Esophagus muscularis mucosa (tissue), 4 donors: ENCODE measurements around the gene TMEM88. TPM values are rescaled to one million over a fixed set of nuclear protein-coding genes. Genes with fewer than 3 reads are reported as not detected.
"Not testable (repeated sequence)": the region's sequence is repeated elsewhere in the genome, so short reads cannot be mapped to it uniquely, and the experiment has no call there.

Source experiments
- DNase-seq: peaks from one replicate; pipeline ENCODE4 v3.0.0-alpha.2; 2017; ENCODE audit errors: extremely low spot score
- H3K27ac ChIP-seq, 4 donors: fragments of 200-600 bp; sonication (generic); replicated peaks in 1 of 4; 1 replicate in 3 of 4; 2 replicates in 1 of 4; pipeline ENCODE4 v1.5.1; 2016 to 2019; ENCODE audit warnings: mild to moderate bottlenecking in 1 of 4
- H3K27me3 ChIP-seq, 4 donors: fragments of 200-600 bp; sonication (generic); one replicate each; pipeline versions ENCODE4 v1.5.1 to v1.6.0; 2016 to 2019
- H3K36me3 ChIP-seq, 4 donors: fragments of 200-600 bp; sonication (generic); one replicate each; pipeline ENCODE4 v1.5.1; 2016 to 2019
- H3K4me1 ChIP-seq, 4 donors: fragments of 200-600 bp; sonication (generic); one replicate each; pipeline ENCODE4 v1.5.1; 2016 to 2019
- H3K4me3 ChIP-seq, 4 donors: fragments of 200-600 bp; sonication (generic); 1 replicate in 2 of 4; 2 replicates in 2 of 4; pipeline ENCODE4 v1.5.1; 2016 to 2019; ENCODE audit warnings: mild to moderate bottlenecking in 4 of 4, moderate library complexity in 1 of 4
- H3K9me3 ChIP-seq, 4 donors: fragments of 200-600 bp; sonication (generic); 1 replicate in 3 of 4; 2 replicates in 1 of 4; pipeline ENCODE4 v1.5.1; 2016 to 2019
- EP300 ChIP-seq: sonication (generic); formaldehyde crosslinking; IDR thresholded peaks from one replicate; pipeline ENCODE4 v1.6.1; 2017; ENCODE audit warnings: antibody characterized with exemption
- POLR2A ChIP-seq: fragments of 450-650 bp; IDR thresholded peaks from one replicate; pipeline ENCODE4 v1.6.1; 2017; ENCODE audit warnings: antibody characterized with exemption, moderate library complexity, mild to moderate bottlenecking, low read depth
- POLR2AphosphoS5 ChIP-seq, 2 donors: sonication (generic); formaldehyde crosslinking; IDR thresholded peaks; one replicate each; pipeline ENCODE4 v1.6.1; 2017; ENCODE audit warnings: antibody characterized with exemption in 2 of 2
- WGBS: methylation state at CpG from one replicate; pipeline ENCODE4 v1.1.5; 2018; 5-methylcytosine and 5-hydroxymethylcytosine counted together
- intact Hi-C: fragments of 100-400 bp; cut with DNase I; formaldehyde crosslinking; loops from one replicate; pipeline ENCODE4 v1.15.1; 2023
- total RNA-seq, 4 donors: library from RNA; depleted of rRNA; stranded (reverse); fragments of >200 nt; gene quantifications; one replicate each; pipeline versions ENCODE4 v1.1.0 to v1.2.1, GENCODE V29; 2016
- TF ChIP-seq, protein P1 (sequence below), 3 experiments: fragments of 200-600 bp in 2 of 3; fragments of 450-650 bp in 1 of 3; sonication (generic) in 2 of 3; IDR thresholded peaks; one replicate each; pipeline ENCODE4 v1.5.1; 2017 to 2019; ENCODE audit warnings: antibody characterized with exemption in 3 of 3, mild to moderate bottlenecking in 2 of 3, moderate library complexity in 1 of 3

Gene TMEM88
- total RNA-seq, 4 donors from 2014 or later = 13.3 to 45.9 (median 42.5) TPM

DNA sequence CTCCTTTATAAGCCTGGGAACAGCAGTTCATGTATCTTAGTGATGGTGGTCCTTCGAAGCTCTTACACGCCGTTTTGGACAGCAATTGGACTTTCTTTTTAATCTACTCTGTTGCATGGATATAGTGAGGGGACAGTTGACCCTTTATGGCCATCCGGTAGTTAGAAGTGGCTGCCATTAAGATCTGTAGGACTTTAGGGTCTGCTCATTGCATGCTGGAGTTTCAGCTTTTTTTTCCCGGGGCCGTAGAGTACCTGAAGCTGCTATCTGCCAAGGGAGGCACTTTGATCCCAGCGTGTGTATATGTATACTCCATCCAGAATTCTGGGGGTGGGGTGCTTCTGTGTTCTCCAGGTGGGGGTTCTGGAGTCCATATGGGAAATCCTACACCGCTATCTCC lies 4.2 kb downstream of the TMEM88 start:
- TF ChIP-seq POLR2AphosphoS5 (IDR thresholded peaks at IDR 0.05) = no peak
- TF ChIP-seq, protein P1, sequence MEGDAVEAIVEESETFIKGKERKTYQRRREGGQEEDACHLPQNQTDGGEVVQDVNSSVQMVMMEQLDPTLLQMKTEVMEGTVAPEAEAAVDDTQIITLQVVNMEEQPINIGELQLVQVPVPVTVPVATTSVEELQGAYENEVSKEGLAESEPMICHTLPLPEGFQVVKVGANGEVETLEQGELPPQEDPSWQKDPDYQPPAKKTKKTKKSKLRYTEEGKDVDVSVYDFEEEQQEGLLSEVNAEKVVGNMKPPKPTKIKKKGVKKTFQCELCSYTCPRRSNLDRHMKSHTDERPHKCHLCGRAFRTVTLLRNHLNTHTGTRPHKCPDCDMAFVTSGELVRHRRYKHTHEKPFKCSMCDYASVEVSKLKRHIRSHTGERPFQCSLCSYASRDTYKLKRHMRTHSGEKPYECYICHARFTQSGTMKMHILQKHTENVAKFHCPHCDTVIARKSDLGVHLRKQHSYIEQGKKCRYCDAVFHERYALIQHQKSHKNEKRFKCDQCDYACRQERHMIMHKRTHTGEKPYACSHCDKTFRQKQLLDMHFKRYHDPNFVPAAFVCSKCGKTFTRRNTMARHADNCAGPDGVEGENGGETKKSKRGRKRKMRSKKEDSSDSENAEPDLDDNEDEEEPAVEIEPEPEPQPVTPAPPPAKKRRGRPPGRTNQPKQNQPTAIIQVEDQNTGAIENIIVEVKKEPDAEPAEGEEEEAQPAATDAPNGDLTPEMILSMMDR (IDR thresholded peaks at IDR 0.05) = no peak
- no peak for TF ChIP-seq POLR2A
- TF ChIP-seq EP300 = no peak
- peaks cover 28 to 53% (median 44%) of the 10 kb centered on the region in 4 donors for H3K4me1 ChIP-seq
- H3K36me3 ChIP-seq = peaks cover 2 to 15% (median 11%) of the 10 kb centered on the region in 4 donors
- DNase-seq = no peak
- H3K4me3 ChIP-seq = peak overlapping the region in 1 of 4 donors; percentile 69
- H3K9me3 ChIP-seq = no peaks in the 10 kb centered on the region
- whole genome bisulfite sequencing = 94% methylated on average over 8 of the region's 8 CpGs
- intact Hi-C loops = no loop called here
- no peaks in the 10 kb centered on the region for H3K27me3 ChIP-seq
- H3K27ac ChIP-seq = peak overlapping the region in 3 of 4 donors; percentile 91 to 95 (median 92)

DNA sequence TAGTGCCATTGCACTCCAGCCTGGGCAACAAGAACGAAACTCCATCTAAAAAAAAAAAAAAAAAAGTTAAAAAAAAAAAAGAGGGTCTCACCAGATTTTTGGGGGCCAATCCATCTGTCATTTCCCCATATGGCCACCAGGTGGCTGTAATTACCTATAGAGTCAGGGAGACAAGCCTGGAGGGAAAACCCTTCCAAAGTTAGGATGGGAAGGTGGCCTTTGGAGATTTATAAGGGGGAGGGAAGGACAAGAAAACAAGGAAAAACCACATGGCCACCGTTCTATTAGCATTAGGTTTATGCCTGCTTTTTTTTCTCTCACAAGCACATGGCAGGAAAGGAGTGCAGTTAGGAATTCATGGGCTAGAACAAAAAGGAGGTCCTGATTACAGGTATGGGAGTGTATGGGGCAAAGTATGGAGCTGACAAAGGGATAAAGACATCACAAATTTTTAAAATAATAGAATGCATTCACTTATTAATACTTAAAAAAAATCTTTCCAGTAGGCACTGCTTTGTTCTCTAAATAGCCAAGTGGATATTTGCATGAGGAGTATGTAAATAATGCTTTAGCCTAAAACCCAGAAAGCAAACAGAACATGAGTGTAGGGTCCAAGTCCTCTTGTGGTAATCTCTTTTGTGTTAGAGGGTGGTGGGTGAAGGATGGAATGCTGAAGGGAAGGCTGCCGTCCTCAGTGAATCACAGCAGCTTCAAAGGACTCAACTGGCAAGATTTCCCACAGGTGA lies 8.0 kb downstream of the TMEM88 start:
- Histone ChIP-seq H3K4me3 (no peak overlapping the region), H3K9me3 (no peaks in the 10 kb centered on the region), H3K27me3 (no peaks in the 10 kb centered on the region), H3K4me1 (peaks cover 13 to 27% (median 19%) of the 10 kb centered on the region in 4 donors), H3K36me3 (peaks cover 0 to 19% (median 12%) of the 10 kb centered on the region in 4 donors), H3K27ac (no peak overlapping the region)
- TF ChIP-seq POLR2AphosphoS5 (IDR thresholded peaks at IDR 0.05) = no peak
- no peak for TF ChIP-seq EP300
- TF ChIP-seq, protein P1 (IDR thresholded peaks at IDR 0.05) = peak; percentile 82 to 89 (median 89)
- intact Hi-C loops = loop anchor here (5.0 kb wide), 3 partner anchors 34 to 194 kb away; no protein-coding TSS in a partner anchor
- 30% methylated on average over 3 of the region's 3 CpGs for WGBS
- DNase-seq = no peak

- H3K4me1 ChIP-seq = peaks cover 0 to 14% (median 5%) of the 10 kb centered on the region in 4 donors
- peaks cover 0 to 16% (median 10%) of the 10 kb centered on the region in 4 donors for H3K36me3 ChIP-seq
These were observed 9.5 kb downstream of the TMEM88 start for GRCh38 chr17:7864384-7864783.

GRCh38 chr17:7864995-7865650 lies 10.3 kb downstream of the TMEM88 start:
- Histone ChIP-seq H3K9me3 (no peaks in the 10 kb centered on the region), H3K27me3 (no peaks in the 10 kb centered on the region), H3K4me3 (no peak overlapping the region), H3K36me3 (peaks cover 0 to 12% (median 3%) of the 10 kb centered on the region in 4 donors), H3K4me1 (peaks cover 0 to 12% (median 3%) of the 10 kb centered on the region in 4 donors), H3K27ac (no peak overlapping the region)
- DNase-seq = no peak
- TF ChIP-seq POLR2A = no peak
- no peak for TF ChIP-seq POLR2AphosphoS5 (IDR thresholded peaks at IDR 0.05)
- no peak for TF ChIP-seq EP300
- TF ChIP-seq, protein P1 (IDR thresholded peaks at IDR 0.05) = no peak
- 87% methylated on average over 5 of the region's 5 CpGs for WGBS
- intact Hi-C loops = loop anchor here (2.0 to 5.0 kb wide), 4 partner anchors 16 to 192 kb away; no protein-coding TSS in a partner anchor

More at GRCh38 chr17:7864384-7864783, 9.5 kb downstream of the TMEM88 start:
- not testable (repeated sequence) for H3K9me3 ChIP-seq, DNase-seq, H3K27ac ChIP-seq, H3K4me3 ChIP-seq, H3K27me3 ChIP-seq
- WGBS = 76% methylated on average over 5 of the region's 5 CpGs
- intact Hi-C loops = loop anchor here (2.0 to 5.0 kb wide), 4 partner anchors 16 to 193 kb away; no protein-coding TSS in a partner anchor

DNA sequence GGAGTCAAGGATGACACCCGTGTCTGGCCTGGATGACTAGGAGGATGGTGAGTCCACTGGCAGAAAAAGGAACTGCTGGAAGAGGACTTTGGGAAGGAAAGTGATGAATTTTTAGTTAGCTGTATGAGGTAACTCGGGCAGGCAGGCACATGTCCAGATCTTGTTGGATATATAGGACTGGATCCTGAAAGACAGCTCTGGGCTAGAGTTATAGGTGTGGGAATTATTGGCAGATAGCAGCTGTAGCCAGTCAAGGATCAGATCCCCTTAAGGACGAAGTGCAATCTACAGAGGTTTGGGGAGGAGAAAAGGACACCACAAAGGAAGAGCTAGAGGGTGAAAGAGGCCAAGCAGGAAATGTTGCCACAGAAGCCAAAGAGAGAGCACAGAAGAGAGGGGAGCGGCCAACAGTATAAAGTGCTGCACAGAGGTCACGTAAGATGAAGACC lies 13.0 kb downstream of the TMEM88 start:
- no peak overlapping the region for H3K27ac ChIP-seq
- no peak overlapping the region for H3K4me3 ChIP-seq
- TF ChIP-seq EP300 (no peak), POLR2A (no peak)
- TF ChIP-seq, protein P1 (IDR thresholded peaks at IDR 0.05) = no peak
- H3K4me1 ChIP-seq = peaks cover 0 to 4% (median under 1%) of the 10 kb centered on the region in 4 donors
- 68% methylated on average over 5 of the region's 5 CpGs for WGBS
- peaks cover 0 to 7% (median 2%) of the 10 kb centered on the region in 4 donors for H3K36me3 ChIP-seq
- intact Hi-C loops = no loop called here
- no peaks in the 10 kb centered on the region for H3K9me3 ChIP-seq
- no peaks in the 10 kb centered on the region for H3K27me3 ChIP-seq
- no peak for DNase-seq
